ENCODE data around the gene RAD51B.

DNA sequence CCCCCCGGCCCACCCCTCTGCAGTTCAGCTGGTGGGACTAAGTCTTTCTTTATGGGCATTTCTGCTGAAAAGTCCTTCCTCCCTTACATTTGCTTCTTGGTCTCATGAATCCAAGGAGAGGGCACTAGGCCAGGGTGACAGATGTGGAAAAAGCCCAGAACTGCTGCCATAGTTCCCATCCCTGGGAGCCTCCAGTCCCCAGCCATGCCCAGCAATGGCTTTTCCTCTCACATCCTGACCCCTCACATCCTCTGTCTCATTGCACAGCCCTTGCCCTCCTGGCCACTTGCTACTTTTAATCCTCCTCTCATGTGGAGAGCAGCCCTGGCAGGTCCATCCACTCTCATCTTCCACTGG is 850.8 kb downstream of the RAD51B start:
- TF ChIP-seq TAF1 (IDR thresholded peaks at IDR 0.05; ENCODE audit: low read depth, low read length) = no peak
- TF ChIP-seq POLR2A (IDR thresholded peaks at IDR 0.05; ENCODE audit: low read depth, low read length) = no peak

All from GM12891 (cell line).